ENCODE results near the gene SYCE1.
"Not testable (repeated sequence)": the region's sequence is repeated elsewhere in the genome, so short reads cannot be mapped to it uniquely, and the experiment has no call there.

SYCE1 gene

DNA sequence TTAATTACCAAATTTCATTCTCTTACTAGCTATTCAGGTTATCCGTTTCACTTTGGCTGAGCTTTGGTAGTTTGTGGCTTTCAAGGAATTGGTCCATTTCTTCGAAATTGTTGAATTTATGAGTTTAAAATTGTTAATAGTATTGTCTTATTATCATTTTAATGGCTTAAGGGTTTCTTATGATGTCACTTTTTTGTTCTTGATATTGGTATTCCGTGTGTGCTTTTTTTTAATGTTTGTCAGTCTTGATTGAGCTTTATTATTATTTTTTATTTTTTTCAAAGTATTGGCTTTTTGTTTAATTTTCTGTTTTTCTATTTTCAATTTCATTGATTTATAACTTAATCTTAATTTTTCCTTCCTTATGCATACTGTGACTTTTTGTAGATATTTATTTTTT, 35.3 kb upstream of the SYCE1 start:
- ChIA-PET POLR2A (no interaction called here), CTCF (no interaction called here)
- H3K4me3 ChIP-seq (ENCODE audit: low read depth, low read length) = no peak overlapping the region
- TF ChIP-seq, protein P1, sequence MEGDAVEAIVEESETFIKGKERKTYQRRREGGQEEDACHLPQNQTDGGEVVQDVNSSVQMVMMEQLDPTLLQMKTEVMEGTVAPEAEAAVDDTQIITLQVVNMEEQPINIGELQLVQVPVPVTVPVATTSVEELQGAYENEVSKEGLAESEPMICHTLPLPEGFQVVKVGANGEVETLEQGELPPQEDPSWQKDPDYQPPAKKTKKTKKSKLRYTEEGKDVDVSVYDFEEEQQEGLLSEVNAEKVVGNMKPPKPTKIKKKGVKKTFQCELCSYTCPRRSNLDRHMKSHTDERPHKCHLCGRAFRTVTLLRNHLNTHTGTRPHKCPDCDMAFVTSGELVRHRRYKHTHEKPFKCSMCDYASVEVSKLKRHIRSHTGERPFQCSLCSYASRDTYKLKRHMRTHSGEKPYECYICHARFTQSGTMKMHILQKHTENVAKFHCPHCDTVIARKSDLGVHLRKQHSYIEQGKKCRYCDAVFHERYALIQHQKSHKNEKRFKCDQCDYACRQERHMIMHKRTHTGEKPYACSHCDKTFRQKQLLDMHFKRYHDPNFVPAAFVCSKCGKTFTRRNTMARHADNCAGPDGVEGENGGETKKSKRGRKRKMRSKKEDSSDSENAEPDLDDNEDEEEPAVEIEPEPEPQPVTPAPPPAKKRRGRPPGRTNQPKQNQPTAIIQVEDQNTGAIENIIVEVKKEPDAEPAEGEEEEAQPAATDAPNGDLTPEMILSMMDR (IDR thresholded peaks at IDR 0.05; ENCODE audit: insufficient read depth, low read length, missing control alignments) = no peak
- DNase-seq (ENCODE audit: low read depth, low spot score) = no peak

DNA sequence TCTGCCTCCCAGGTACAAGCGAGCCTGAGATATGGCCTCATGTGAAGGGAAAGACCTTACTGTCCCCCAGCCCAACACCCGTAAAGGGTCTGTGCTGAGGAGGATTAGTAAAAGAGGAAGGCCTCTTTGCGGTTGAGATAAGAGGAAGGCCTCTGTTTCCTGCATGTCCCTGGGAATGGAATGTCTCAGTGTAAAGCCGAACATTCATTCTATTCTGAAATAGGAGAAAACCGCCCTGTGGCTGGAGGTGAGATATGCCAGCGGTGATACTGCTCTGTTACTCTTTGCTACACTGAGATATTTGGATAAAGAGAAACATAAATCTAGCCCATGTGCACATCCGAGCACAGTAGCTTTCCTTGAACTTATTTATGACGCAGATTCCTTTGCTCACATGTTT, 34.5 kb upstream of the SYCE1 start:
- DNase-seq (ENCODE audit: low read depth, low spot score); H3K4me3 ChIP-seq (ENCODE audit: low read depth, low read length); POLR2A ChIA-PET; CTCF ChIA-PET: not testable (repeated sequence)

DNA sequence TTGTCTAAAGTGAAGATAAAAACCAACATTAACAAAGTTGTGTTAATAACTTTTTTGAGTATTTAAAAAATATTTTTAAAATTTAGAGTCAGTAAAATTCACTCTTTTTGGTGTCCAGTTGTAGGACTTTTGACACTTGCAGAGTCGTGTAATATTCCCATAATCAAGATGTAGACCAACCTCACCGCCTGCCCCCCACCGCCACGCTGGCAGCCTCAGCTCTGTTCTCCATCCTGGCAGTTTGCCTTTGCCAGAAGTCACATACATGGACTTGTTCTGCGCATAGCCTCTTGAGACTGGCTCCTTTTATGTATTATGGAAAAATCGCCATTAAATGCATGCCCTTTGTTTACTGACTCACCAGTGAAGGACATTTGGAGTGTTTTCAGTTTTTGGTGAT, 27.3 kb upstream of the SYCE1 start:
- CTCF ChIA-PET = no interaction called here
- TF ChIP-seq, protein P1 (IDR thresholded peaks at IDR 0.05; ENCODE audit: insufficient read depth, low read length, missing control alignments) = no peak

DNA sequence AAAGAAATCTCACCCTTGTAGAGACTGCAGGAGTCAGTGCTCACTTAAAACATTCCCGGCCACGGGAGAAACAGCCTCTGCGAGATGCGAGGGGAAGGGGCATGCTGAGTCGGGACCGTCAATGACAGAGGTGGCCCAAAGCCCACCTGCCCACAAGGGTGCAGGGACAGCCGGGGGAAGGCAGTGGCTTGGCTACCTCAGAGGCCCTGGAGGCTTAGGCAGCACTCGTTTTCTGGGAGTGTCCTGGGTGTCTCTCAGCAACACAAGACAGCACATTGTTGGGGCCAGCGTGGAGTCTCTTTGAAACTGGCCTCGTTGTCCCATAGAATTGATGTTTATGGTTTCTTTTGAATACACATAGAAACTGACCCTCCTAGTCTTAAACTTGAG, 25.6 kb upstream of the SYCE1 start:
- POLR2A ChIA-PET = no interaction called here
- H3K4me3 ChIP-seq (ENCODE audit: low read depth, low read length) = no peak overlapping the region
- CTCF ChIA-PET = no interaction called here
- DNase-seq (ENCODE audit: low read depth, low spot score) = no peak
- TF ChIP-seq, protein P1 (IDR thresholded peaks at IDR 0.05; ENCODE audit: insufficient read depth, low read length, missing control alignments) = no peak

More for the DNA sequence above, 27.3 kb upstream of the SYCE1 start:
- no peak overlapping the region for H3K4me3 ChIP-seq (ENCODE audit: low read depth, low read length)
- POLR2A ChIA-PET = no interaction called here
- no peak for DNase-seq (ENCODE audit: low read depth, low spot score)

DNA sequence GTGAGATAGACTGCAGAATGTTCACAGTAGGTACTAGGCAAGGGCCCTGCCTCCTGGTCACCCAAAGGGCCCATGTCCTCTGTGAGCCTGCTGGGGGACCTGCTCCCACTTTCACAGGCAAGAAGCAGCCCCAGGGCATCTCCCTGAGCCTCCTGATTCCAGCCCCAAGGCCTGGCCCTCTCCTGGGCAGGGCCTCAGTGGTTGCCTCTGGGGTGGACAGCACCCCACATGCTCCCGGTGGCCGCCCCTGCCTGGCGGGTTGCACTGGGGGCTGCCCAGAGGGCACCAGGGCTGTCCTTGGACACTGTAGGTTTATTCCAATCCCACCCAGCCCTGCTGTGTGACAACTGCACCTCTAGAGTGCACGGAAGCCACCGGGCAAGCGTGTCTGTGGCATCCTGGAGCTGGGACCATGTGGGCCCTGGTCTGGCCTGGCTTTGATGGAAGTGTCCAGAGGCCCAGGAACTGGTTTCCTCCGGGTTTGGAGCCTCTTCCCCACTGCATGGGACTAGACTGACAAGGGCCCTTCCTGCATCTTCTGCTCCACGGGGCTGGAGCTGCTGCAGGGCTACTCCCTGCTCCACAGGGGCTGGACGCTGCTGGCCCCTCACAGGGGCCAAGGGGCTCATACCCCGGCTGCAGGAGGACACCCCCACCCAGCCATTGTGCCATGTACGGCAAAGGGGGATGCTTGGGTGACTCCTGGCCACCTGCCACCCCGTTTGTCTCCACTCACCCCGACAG, 25.0 kb upstream of the SYCE1 start:
- ChIA-PET POLR2A (no interaction called here), CTCF (interaction anchor here (1.0 kb wide), 1 partner anchor 19 kb away, joined by 3 read pairs; no protein-coding TSS in a partner anchor)
- TF ChIP-seq, protein P1 (IDR thresholded peaks at IDR 0.05; ENCODE audit: insufficient read depth, low read length, missing control alignments) = no peak
- H3K4me3 ChIP-seq (ENCODE audit: low read depth, low read length) = no peak overlapping the region
- no peak for DNase-seq (ENCODE audit: low read depth, low spot score)

DNA sequence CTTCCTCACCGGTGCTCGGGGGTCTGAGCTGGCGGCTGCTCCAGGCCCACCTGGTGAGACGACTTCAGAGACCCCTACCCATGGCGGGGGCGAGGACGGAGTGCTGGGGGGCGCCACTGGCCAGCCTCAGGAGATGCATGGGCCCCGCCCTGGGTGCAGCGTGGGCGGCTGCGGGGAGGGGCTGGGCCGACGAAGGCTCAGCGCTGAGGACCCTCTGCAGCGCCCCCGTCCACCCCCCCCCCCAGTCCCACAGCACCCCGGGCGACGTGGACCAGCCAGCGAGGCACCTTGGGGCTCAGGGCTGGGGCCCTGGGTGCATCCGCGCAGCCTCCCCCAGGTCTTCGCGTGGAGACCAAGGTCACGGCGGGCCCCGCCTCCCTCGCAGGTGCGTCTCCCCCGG, 11.7 kb upstream of the SYCE1 start:
- DNase-seq (ENCODE audit: low read depth, low spot score); POLR2A ChIA-PET; H3K4me3 ChIP-seq (ENCODE audit: low read depth, low read length); CTCF ChIA-PET: not testable (repeated sequence)

DNA sequence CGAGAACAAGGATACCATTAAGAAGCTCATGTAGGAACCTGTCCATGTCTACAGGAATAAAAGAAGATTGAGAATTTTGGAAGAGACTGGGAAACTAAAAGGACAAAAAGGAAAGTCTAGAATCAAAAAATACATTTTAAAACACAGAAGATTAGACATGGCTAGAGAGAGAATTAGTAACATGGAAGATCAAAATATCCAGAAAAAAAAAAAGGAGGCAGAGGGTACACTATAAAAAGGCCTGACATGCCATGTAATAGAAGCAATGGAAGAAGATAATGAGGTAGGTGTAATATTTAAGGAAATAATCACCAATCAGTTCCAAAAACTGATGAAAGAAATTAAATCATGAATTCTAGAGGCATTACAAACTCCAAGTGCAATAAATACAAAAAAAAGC, 8.1 kb upstream of the SYCE1 start:
- DNase-seq (ENCODE audit: low read depth, low spot score); H3K4me3 ChIP-seq (ENCODE audit: low read depth, low read length); POLR2A ChIA-PET: not testable (repeated sequence)
- CTCF ChIA-PET = interaction anchor here (0.7 to 1.0 kb wide), 2 partner anchors 135 to 136 kb away, joined by 3 to 4 read pairs; no protein-coding TSS in a partner anchor

DNA sequence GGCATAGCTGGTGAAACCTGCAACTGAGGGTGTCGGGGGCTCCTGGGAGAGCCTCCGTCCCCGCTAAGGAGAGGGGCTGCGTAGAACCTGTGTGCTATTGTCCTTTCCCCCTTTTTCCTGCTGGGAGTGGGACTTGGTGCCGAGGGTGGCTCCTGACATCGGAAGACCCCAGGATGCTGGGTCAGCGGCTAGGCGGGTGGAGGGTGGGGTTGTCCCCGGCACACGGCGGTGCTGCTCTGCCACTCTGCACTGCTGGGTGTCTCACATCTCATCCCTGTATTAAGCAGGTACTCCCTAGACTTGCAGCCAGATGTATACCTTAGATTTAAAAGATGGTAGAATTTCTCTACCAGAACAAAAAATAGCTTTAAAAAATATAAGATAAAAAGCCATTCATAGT, 6.7 kb upstream of the SYCE1 start:
- H3K4me3 ChIP-seq (ENCODE audit: low read depth, low read length); DNase-seq (ENCODE audit: low read depth, low spot score); CTCF ChIA-PET; POLR2A ChIA-PET: not testable (repeated sequence)

DNA sequence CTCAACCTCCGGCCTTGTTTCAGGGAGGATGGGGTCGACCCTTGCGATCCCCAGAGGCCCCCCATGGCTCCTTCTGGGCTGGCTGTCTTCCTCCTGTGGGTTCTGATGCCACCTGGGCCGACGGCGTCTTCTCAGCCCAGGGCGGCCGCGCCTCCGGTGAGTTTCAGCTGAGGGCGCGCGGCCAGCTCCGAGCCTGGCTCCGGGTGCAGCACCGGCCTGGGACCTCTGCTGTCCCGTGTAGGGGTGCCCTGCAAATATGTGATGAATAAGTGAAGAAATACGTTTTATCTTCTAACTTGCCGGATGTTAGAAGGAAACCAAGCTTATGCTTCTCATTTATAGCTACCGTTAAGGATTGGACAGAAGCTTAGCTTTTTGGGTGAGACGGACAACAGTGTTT, 4.4 kb upstream of the SYCE1 start:
- POLR2A ChIA-PET; DNase-seq (ENCODE audit: low read depth, low spot score); CTCF ChIA-PET; H3K4me3 ChIP-seq (ENCODE audit: low read depth, low read length): not testable (repeated sequence)

DNA sequence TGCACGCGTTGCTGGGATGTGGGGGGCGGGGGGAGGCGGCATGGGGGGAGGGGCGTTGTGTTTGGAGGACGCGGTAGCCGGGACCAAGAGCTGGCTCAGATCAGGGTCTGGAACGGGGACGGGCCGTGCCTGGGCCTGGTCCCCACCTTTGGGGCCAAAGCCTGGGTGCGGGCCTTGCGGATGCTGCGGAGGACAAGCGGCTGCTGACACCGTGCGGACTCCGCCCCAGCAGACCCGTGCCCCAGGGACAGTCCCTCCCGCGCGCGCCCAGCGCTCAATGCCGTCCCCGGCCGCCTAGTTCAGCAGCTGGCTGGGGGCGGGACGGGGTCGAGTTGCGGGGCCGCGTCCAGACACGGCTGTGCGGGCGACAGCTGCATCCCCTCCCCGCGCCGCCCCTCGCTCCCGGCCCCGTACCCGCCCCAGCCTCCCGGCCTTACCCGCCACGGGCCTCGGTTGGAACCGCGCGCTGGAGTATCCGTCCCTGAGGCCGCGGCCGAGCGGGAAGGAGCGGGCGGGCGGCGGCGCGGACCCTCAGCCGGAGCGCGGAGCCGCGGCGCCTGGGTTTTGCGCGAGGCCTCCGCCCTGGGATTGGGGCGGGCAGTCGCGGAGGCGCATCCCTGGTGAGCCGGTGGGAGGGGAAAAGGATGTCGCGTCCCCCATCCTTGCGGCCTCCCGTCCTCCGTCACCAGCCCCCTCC, 3.6 kb upstream of the SYCE1 start:
- CTCF ChIA-PET; DNase-seq (ENCODE audit: low read depth, low spot score); POLR2A ChIA-PET; H3K4me3 ChIP-seq (ENCODE audit: low read depth, low read length): not testable (repeated sequence)

All from AG04449 (cell line).